Mesenchymal stem cell (in vitro differentiated cells and primary cell): ENCODE results near the gene RAB4B.

Source experiments
- DNase-seq: peaks from one replicate; pipeline ENCODE4 v3.0.0-alpha.2; 2013
- H2AFZ ChIP-seq: one replicate; pipeline ENCODE4 v1.6.1; 2013; ENCODE audit warnings: low read depth, mild to moderate bottlenecking, control low read depth, inconsistent platforms, low read length, moderate library complexity
- H2AK5ac ChIP-seq: 2 replicates; pipeline ENCODE4 v1.6.1; 2013; ENCODE audit warnings: low read length, moderate library complexity, mild to moderate bottlenecking, inconsistent platforms; ENCODE audit not compliant: severe bottlenecking
- H2BK120ac ChIP-seq: one replicate; pipeline ENCODE4 v1.6.1; 2013; ENCODE audit warnings: low read depth, mild to moderate bottlenecking, inconsistent platforms, low read length, moderate library complexity
- H2BK12ac ChIP-seq, 2 experiments: one replicate each; pipeline ENCODE4 v1.6.1; 2013; ENCODE audit warnings: inconsistent platforms in 2 of 2, low read length in 2 of 2, mild to moderate bottlenecking in 2 of 2, moderate library complexity in 2 of 2, control low read depth in 1 of 2
- H2BK15ac ChIP-seq: one replicate; pipeline ENCODE4 v1.6.1; 2013; ENCODE audit warnings: mild to moderate bottlenecking, low read depth, inconsistent platforms; ENCODE audit not compliant: poor library complexity, severe bottlenecking
- H2BK5ac ChIP-seq: 2 replicates; pipeline ENCODE4 v1.6.1; 2013; ENCODE audit warnings: low read depth, mild to moderate bottlenecking, low read length, control low read depth, inconsistent platforms; ENCODE audit not compliant: poor library complexity, severe bottlenecking
- H3K14ac ChIP-seq, 2 experiments: one replicate each; pipeline ENCODE4 v1.6.1; 2013; ENCODE audit warnings: inconsistent platforms in 2 of 2, low read length in 2 of 2, control low read depth in 1 of 2, mild to moderate bottlenecking in 1 of 2, moderate library complexity in 1 of 2
- H3K18ac ChIP-seq, 2 experiments: one replicate each; pipeline ENCODE4 v1.6.1; 2013; ENCODE audit warnings: inconsistent platforms in 2 of 2, low read length in 2 of 2, control low read depth in 1 of 2, low read depth in 1 of 2, mild to moderate bottlenecking in 1 of 2
- H3K23ac ChIP-seq, 2 experiments: one replicate each; pipeline ENCODE4 v1.6.1; 2013; ENCODE audit warnings: inconsistent platforms in 2 of 2, low read length in 2 of 2, mild to moderate bottlenecking in 2 of 2, moderate library complexity in 2 of 2, control low read depth in 1 of 2
- H3K27ac ChIP-seq: 2 replicates; pipeline ENCODE4 v1.5.1; 2013; ENCODE audit warnings: mild to moderate bottlenecking, moderate library complexity, low read length, control low read depth, inconsistent platforms; ENCODE audit not compliant: poor library complexity, severe bottlenecking
- H3K27me3 ChIP-seq, 2 experiments: 2 replicates each; pipeline versions ENCODE4 v1.6.1 to v1.7.0; 2013; ENCODE audit warnings: low read length in 2 of 2, mild to moderate bottlenecking in 2 of 2, moderate library complexity in 2 of 2, control low read depth in 1 of 2, inconsistent platforms in 1 of 2; ENCODE audit not compliant: control insufficient read depth in 1 of 2, insufficient read depth in 1 of 2
- H3K36me3 ChIP-seq, 2 experiments: 2 replicates each; pipeline versions ENCODE4 v1.6.1 to v1.7.0; 2013; ENCODE audit warnings: low read length in 2 of 2, control low read depth in 1 of 2, inconsistent platforms in 1 of 2, low read depth in 1 of 2, mild to moderate bottlenecking in 1 of 2; ENCODE audit not compliant: insufficient read depth in 2 of 2, control insufficient read depth in 1 of 2
- H3K4ac ChIP-seq, 2 experiments: one replicate each; pipeline ENCODE4 v1.6.1; 2013; ENCODE audit warnings: inconsistent platforms in 2 of 2, low read length in 2 of 2, mild to moderate bottlenecking in 2 of 2, moderate library complexity in 2 of 2, control low read depth in 1 of 2, low read depth in 1 of 2
- H3K4me1 ChIP-seq: 2 replicates; pipeline ENCODE4 v1.6.1; 2013; ENCODE audit warnings: low read depth, low read length, control low read depth; ENCODE audit not compliant: control insufficient read depth, insufficient read depth
- H3K4me2 ChIP-seq: 2 replicates; pipeline ENCODE4 v1.6.1; 2013; ENCODE audit warnings: low read length, mild to moderate bottlenecking, inconsistent platforms; ENCODE audit not compliant: poor library complexity, severe bottlenecking
- H3K4me3 ChIP-seq, 2 experiments: 2 replicates each; pipeline versions ENCODE4 v1.5.1 to v1.7.0; 2013; ENCODE audit warnings: low read length in 2 of 2, mild to moderate bottlenecking in 2 of 2, control low read depth in 1 of 2, low read depth in 1 of 2; ENCODE audit not compliant: insufficient read depth in 1 of 2
- H3K79me1 ChIP-seq: replicated peaks from 2 replicates; pipeline ENCODE4 v1.6.1; 2013; ENCODE audit warnings: mild to moderate bottlenecking, control low read depth, low read length, inconsistent platforms; ENCODE audit not compliant: poor library complexity, severe bottlenecking
- H3K9ac ChIP-seq: 2 replicates; pipeline ENCODE4 v1.7.0; 2013; ENCODE audit warnings: mild to moderate bottlenecking, low read length, moderate library complexity
- H3K9me3 ChIP-seq: 2 replicates; pipeline ENCODE4 v1.7.0; 2013; ENCODE audit warnings: mild to moderate bottlenecking, low read length; ENCODE audit not compliant: control insufficient read depth
- H4K8ac ChIP-seq: one replicate; pipeline ENCODE4 v1.6.1; 2013; ENCODE audit warnings: inconsistent platforms, mild to moderate bottlenecking, low read length, moderate library complexity
- H4K91ac ChIP-seq: one replicate; pipeline ENCODE4 v1.6.1; 2013; ENCODE audit warnings: mild to moderate bottlenecking, low read length, inconsistent platforms
- WGBS: methylation state at CpG from one replicate; pipeline ENCODE4 v1.1.7; 2013; ENCODE audit warnings: mixed read lengths; 5-methylcytosine and 5-hydroxymethylcytosine counted together

RAB4B gene

DNA sequence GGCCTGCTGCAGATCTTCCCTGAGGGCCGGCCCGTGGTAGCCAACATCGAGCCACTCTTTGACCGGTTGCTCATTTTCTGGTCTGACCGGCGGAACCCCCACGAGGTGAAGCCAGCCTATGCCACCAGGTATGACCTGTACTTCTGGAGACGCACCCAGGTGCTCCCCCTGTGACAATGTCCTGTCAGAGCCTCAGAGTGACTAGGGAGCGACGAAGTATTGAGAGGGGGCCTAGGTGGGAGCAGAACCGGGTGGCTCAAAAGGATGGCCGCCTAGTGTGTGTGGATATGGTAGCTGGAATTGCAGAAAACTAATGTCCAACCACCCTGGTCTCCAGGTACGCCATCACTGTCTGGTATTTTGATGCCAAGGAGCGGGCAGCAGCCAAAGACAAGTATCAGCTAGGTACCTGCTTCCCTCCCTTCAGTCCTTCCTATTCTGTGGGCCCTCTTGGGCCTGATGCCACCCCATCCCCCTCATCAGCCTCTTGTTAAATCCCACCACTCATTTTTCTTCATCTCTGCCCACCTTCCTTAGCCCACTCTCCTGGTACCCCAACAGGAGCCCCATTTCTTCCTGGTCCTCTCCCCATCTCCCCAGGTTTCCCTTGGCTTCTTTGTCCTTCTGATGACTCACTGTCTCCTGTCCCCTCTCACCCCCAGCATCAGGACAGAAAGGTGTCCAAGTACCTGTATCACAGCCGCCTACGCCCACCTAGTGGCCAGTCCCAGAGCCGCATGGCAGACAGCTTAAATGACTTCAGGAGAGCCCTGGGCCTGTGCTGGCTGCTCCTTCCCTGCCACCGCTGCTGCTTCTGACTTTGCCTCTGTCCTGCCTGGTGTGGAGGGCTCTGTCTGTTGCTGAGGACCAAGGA is 29.3 kb downstream of the RAB4B start:
- Histone ChIP-seq H3K18ac (peak overlapping the region in 1 of 2 experiments; percentile 28), H2BK120ac (no peak overlapping the region), H3K79me1 (peaks cover 19% of the 10 kb centered on the region), H2BK12ac (peak overlapping the region in 1 of 2 experiments; percentile 10), H3K4me3 (peak overlapping the region in 1 of 2 experiments; percentile 44), H3K9me3 (no peaks in the 10 kb centered on the region), H4K8ac (no peak overlapping the region), H3K27ac (peak overlapping the region; percentile 9), H3K14ac (no peak overlapping the region), H2BK5ac (no peak overlapping the region), H3K9ac (peak overlapping the region; percentile 58), H3K23ac (peak overlapping the region in 1 of 2 experiments; percentile 14), H3K27me3 (peaks cover 0 to 4% of the 10 kb centered on the region in 2 experiments), H3K4ac (no peak overlapping the region), H2BK15ac (no peak overlapping the region), H2AK5ac (no peak overlapping the region), H3K36me3 (peaks cover 68 to 72% of the 10 kb centered on the region in 2 experiments), H4K91ac (no peak overlapping the region), H2AFZ (no peak overlapping the region), H3K4me1 (peaks cover 51% of the 10 kb centered on the region), H3K4me2 (no peak overlapping the region)
- WGBS: 78% methylated on average over 18 of the region's 18 CpGs
- DNase-seq: no peak

DNA sequence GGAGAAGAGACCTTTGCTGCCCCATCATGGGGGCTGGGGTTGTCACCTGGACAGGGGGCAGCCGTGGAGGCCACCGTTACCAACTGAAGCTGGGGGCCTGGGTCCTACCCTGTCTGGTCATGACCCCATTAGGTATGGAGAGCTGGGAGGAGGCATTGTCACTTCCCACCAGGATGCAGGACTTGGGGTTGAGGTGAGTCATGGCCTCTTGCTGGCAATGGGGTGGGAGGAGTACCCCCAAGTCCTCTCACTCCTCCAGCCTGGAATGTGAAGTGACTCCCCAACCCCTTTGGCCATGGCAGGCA is 29.9 kb downstream of the RAB4B start:
- no peak overlapping the region for H4K91ac ChIP-seq
- 91% methylated on average over 2 of the region's 2 CpGs for WGBS
- H3K9ac ChIP-seq: no peak overlapping the region
- no peak overlapping the region for H3K14ac ChIP-seq
- H3K9me3 ChIP-seq: no peaks in the 10 kb centered on the region
- H2AK5ac ChIP-seq: no peak overlapping the region
- H3K18ac ChIP-seq: no peak overlapping the region
- H3K36me3 ChIP-seq: peaks cover 66 to 67% of the 10 kb centered on the region in 2 experiments
- no peak overlapping the region for H3K4me3 ChIP-seq
- no peak overlapping the region for H3K27ac ChIP-seq
- H2BK5ac ChIP-seq: no peak overlapping the region
- H3K4ac ChIP-seq: no peak overlapping the region
- no peak overlapping the region for H3K4me2 ChIP-seq
- peaks cover 19% of the 10 kb centered on the region for H3K79me1 ChIP-seq
- H2AFZ ChIP-seq: no peak overlapping the region
- peaks cover 45% of the 10 kb centered on the region for H3K4me1 ChIP-seq
- H2BK12ac ChIP-seq: no peak overlapping the region
- H4K8ac ChIP-seq: no peak overlapping the region
- H2BK15ac ChIP-seq: no peak overlapping the region
- peak overlapping the region in 1 of 2 experiments; percentile 14 for H3K23ac ChIP-seq
- no peak overlapping the region for H2BK120ac ChIP-seq
- peaks cover 0 to 9% of the 10 kb centered on the region in 2 experiments for H3K27me3 ChIP-seq
- DNase-seq: no peak

DNA sequence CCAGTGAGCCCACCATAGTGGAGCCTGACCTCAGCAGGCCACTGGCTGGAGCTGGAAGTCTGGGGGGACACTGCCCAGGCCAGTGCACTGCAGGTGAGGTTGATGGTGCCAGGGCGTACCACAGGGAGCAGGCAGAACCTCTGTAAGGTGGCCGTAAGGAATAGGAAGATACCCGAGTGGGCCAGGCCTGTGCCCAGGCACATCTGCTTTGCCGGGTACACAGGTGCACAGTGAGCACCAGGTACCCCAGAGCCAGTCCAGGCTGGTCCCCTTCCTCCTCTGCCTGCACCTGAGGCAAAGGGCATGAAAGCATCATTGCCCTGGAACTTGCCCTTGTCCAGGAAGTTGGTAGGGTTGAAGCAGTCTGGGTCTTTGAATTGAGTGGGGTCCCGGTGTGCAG is 30.4 kb downstream of the RAB4B start:
- no peak overlapping the region for H3K9ac ChIP-seq
- H3K4me2 ChIP-seq: no peak overlapping the region
- H2BK12ac ChIP-seq: no peak overlapping the region
- peak overlapping the region in 1 of 2 experiments; percentile 23 for H3K23ac ChIP-seq
- no peak overlapping the region for H3K27ac ChIP-seq
- H4K8ac ChIP-seq: no peak overlapping the region
- H4K91ac ChIP-seq: no peak overlapping the region
- no peak overlapping the region for H3K4ac ChIP-seq
- WGBS: over 99% methylated on average over 5 of the region's 5 CpGs
- H3K14ac ChIP-seq: no peak overlapping the region
- H2BK5ac ChIP-seq: no peak overlapping the region
- peaks cover 19% of the 10 kb centered on the region for H3K79me1 ChIP-seq
- no peaks in the 10 kb centered on the region for H3K9me3 ChIP-seq
- H3K36me3 ChIP-seq: peaks cover 61% of the 10 kb centered on the region in 2 experiments
- H3K4me1 ChIP-seq: peaks cover 43% of the 10 kb centered on the region
- no peak overlapping the region for H2AFZ ChIP-seq
- no peak overlapping the region for H3K18ac ChIP-seq
- DNase-seq: no peak
- peaks cover 0 to 13% of the 10 kb centered on the region in 2 experiments for H3K27me3 ChIP-seq
- no peak overlapping the region for H3K4me3 ChIP-seq
- H2AK5ac ChIP-seq: no peak overlapping the region
- no peak overlapping the region for H2BK120ac ChIP-seq
- no peak overlapping the region for H2BK15ac ChIP-seq

DNA sequence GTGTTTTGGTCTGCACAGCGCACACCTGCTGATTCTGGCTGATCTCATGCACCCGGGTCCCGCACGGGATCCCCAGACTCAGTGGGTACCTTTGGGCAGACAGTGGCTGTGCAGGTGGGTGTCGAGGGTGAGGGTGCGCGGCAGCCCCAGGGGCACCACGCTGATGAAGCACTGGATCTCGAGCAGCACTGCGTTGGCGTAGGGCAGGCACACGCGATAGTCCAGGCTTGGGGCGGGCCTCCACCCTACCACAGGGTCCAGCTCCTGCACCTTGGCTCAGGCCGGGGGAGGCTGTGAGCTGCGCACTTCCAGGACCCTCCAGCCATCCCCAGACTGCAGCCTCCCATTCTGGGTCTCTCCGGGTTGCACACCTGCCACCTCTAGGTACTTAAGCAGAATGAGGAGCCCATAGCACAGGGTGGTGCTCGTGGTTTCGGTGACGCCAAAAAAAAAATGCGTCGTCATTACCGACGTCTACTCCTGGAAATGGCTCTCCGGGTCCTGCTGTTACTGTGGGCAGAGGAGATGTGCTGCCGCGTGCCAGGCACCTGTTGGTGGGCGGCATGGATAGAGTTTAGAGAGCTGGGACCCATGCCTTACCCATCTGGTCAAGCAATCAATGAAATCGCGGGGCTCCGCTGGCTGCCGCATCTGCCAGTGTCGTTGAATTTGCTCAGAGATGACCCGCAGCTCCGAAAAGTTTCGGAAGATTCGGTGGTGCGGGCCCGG is 31.5 kb downstream of the RAB4B start:
- H2BK12ac ChIP-seq: peak overlapping the region in 1 of 2 experiments; percentile 42
- H3K9ac ChIP-seq: peak overlapping the region; percentile 54
- H2BK15ac ChIP-seq: peak overlapping the region; percentile 33
- H3K27me3 ChIP-seq: peaks cover 0 to 20% of the 10 kb centered on the region in 2 experiments
- peaks cover 51% of the 10 kb centered on the region in 2 experiments for H3K36me3 ChIP-seq
- DNase-seq: no peak
- WGBS: 97% methylated on average over 38 of the region's 39 CpGs
- no peak overlapping the region for H4K91ac ChIP-seq
- H2AK5ac ChIP-seq: peak overlapping the region; percentile 61
- H3K18ac ChIP-seq: no peak overlapping the region
- no peaks in the 10 kb centered on the region for H3K9me3 ChIP-seq
- no peak overlapping the region for H3K4me3 ChIP-seq
- H3K23ac ChIP-seq: no peak overlapping the region
- peak overlapping the region in 1 of 2 experiments; percentile 12 for H3K4ac ChIP-seq
- no peak overlapping the region for H3K27ac ChIP-seq
- H3K14ac ChIP-seq: no peak overlapping the region
- no peak overlapping the region for H2BK120ac ChIP-seq
- no peak overlapping the region for H2BK5ac ChIP-seq
- no peak overlapping the region for H2AFZ ChIP-seq
- H3K79me1 ChIP-seq: peaks cover 19% of the 10 kb centered on the region
- no peak overlapping the region for H3K4me2 ChIP-seq
- H3K4me1 ChIP-seq: peaks cover 37% of the 10 kb centered on the region
- no peak overlapping the region for H4K8ac ChIP-seq
